Activated CD4-positive, alpha-beta memory T cell treated with anti-CD3 and anti-CD28 coated beads, Interleukin-2, amount 10 ng/mL, durations not matched to agents 7 days and 5 days (primary cell): ENCODE results near the gene WHAMM. TPM values are rescaled to one million over a fixed set of nuclear protein-coding genes. Genes with fewer than 3 reads are reported as not detected.
A peak's percentile ranks its signal among the peaks of the same experiment; 100 is the strongest.
"Not testable (repeated sequence)": the region's sequence is repeated elsewhere in the genome, so short reads cannot be mapped to it uniquely, and the experiment has no call there.

Source experiments
- CTCF ChIA-PET: fragments of 350-600 bp; sonication (Branson Sonifier 250); formaldehyde crosslinking; loops from one replicate; lab custom pipeline; 2021; ENCODE audit warnings: antibody characterized with exemption, inconsistent platforms; lab: Charles Lee
- POLR2A ChIA-PET: fragments of 350-600 bp; sonication (Branson Sonifier 250); formaldehyde crosslinking; loops from one replicate; lab custom pipeline; 2021; ENCODE audit warnings: antibody characterized with exemption; lab: Charles Lee
- DNase-seq: peaks from one replicate; pipeline ENCODE4 v3.0.0-alpha.2; 2020
- H3K27ac Mint-ChIP-seq: one replicate; pipeline ENCODE4 v1.8.0; 2021; ENCODE audit warnings: mild to moderate bottlenecking, mixed read lengths
- H3K27me3 Mint-ChIP-seq: one replicate; pipeline ENCODE4 v1.8.0; 2021; ENCODE audit warnings: mixed read lengths
- H3K36me3 Mint-ChIP-seq: one replicate; pipeline ENCODE4 v1.8.0; 2021; ENCODE audit warnings: low read depth, mixed read lengths
- H3K4me1 Mint-ChIP-seq: one replicate; pipeline ENCODE4 v1.8.0; 2021; ENCODE audit warnings: mixed read lengths
- H3K4me3 Mint-ChIP-seq: one replicate; pipeline ENCODE4 v1.8.0; 2021; ENCODE audit warnings: mild to moderate bottlenecking, mixed read lengths
- H3K9me3 Mint-ChIP-seq: one replicate; pipeline ENCODE4 v1.8.0; 2021; ENCODE audit warnings: mixed read lengths
- total RNA-seq, 2 experiments: library from RNA; stranded (reverse); gene quantifications; one replicate each; pipeline ENCODE4 v1.2.3, GENCODE V29; 2021

Gene WHAMM
- total RNA-seq: 10 to 100 TPM; 11.1 to 13.7 TPM

GRCh38 chr15:82809308-82810060, at the start of gene WHAMM:
Gene WHAMM, plus strand, starts transcription at chr15:82809628. Its CDS starts 99 bp downstream, at chr15:82809727.
- Mint-ChIP-seq H3K4me1 (peaks cover 31% of the 10 kb centered on the region), H3K9me3 (no peaks in the 10 kb centered on the region), H3K27me3 (peaks cover 15% of the 10 kb centered on the region), H3K27ac (peak within 1 kb of the TSS; percentile 86), H3K36me3 (peaks cover 27% of the 10 kb centered on the region), H3K4me3 (peak within 1 kb of the TSS; percentile 85)
- peak; percentile 96 for DNase-seq
- CTCF ChIA-PET: interaction anchor here (1.0 to 2.9 kb wide), 5 partner anchors 13 to 202 kb away, joined by 3 to 17 read pairs (median 10); no protein-coding TSS in a partner anchor
- POLR2A ChIA-PET: interaction anchor here (0.7 to 4.8 kb wide), 15 partner anchors 8 to 299 kb away, joined by 3 to 49 read pairs (median 4); partner anchors contain the start of genes BTBD1, C15orf40, RAMAC and RPS17

- no peak for DNase-seq
- ChIA-PET CTCF (no interaction called here), POLR2A (interaction anchor here (1.0 kb wide), 1 partner anchor 11 kb away, joined by 3 read pairs; no protein-coding TSS in a partner anchor)
- Mint-ChIP-seq H3K36me3 (peaks cover 16% of the 10 kb centered on the region), H3K4me3 (no peak overlapping the region), H3K4me1 (peaks cover 11% of the 10 kb centered on the region), H3K9me3 (no peaks in the 10 kb centered on the region), H3K27me3 (no peaks in the 10 kb centered on the region), H3K27ac (no peak overlapping the region)
These were observed 45.9 kb upstream of the WHAMM start for GRCh38 chr15:82763361-82764116.

DNA sequence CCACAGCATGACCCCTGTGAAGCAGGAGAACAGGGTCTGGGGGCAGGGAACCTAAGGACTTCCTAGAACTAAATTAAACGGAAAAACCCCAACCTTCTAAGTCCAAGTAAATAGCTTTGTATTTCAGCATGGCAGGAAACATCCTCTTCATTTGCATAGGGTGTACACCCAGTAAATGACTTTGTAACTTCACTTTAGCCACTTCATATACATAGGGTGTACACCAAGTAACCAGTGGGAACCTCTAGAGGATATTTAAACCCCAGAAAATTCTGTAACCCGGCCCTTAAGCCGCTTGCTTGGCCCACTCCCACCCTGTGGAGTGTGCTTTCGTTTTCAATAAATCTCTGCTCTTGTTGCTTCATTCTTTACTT, 45.3 kb upstream of the WHAMM start:
- CTCF ChIA-PET: no interaction called here
- no peak overlapping the region for H3K27ac Mint-ChIP-seq
- POLR2A ChIA-PET: no interaction called here

GRCh38 chr15:82764740-82765139, 44.7 kb upstream of the WHAMM start:
- peaks cover 11% of the 10 kb centered on the region for H3K4me1 Mint-ChIP-seq
- ChIA-PET CTCF (no interaction called here), POLR2A (interaction anchor here (1.2 kb wide), 1 partner anchor 14 kb away, joined by 4 read pairs; no protein-coding TSS in a partner anchor)
- H3K36me3 Mint-ChIP-seq: peaks cover 13% of the 10 kb centered on the region
- H3K27me3 Mint-ChIP-seq: no peaks in the 10 kb centered on the region
- no peak overlapping the region for H3K27ac Mint-ChIP-seq
- no peaks in the 10 kb centered on the region for H3K9me3 Mint-ChIP-seq
- no peak overlapping the region for H3K4me3 Mint-ChIP-seq
- no peak for DNase-seq

More for the DNA sequence above, 45.3 kb upstream of the WHAMM start:
- H3K4me1 Mint-ChIP-seq: peaks cover 11% of the 10 kb centered on the region
- no peaks in the 10 kb centered on the region for H3K9me3 Mint-ChIP-seq
- no peaks in the 10 kb centered on the region for H3K27me3 Mint-ChIP-seq
- H3K4me3 Mint-ChIP-seq: no peak overlapping the region
- no peak for DNase-seq
- H3K36me3 Mint-ChIP-seq: peaks cover 14% of the 10 kb centered on the region

- H3K27ac Mint-ChIP-seq, POLR2A ChIA-PET: not testable (repeated sequence)
These were observed 43.2 kb upstream of the WHAMM start for GRCh38 chr15:82766201-82766600.

DNA sequence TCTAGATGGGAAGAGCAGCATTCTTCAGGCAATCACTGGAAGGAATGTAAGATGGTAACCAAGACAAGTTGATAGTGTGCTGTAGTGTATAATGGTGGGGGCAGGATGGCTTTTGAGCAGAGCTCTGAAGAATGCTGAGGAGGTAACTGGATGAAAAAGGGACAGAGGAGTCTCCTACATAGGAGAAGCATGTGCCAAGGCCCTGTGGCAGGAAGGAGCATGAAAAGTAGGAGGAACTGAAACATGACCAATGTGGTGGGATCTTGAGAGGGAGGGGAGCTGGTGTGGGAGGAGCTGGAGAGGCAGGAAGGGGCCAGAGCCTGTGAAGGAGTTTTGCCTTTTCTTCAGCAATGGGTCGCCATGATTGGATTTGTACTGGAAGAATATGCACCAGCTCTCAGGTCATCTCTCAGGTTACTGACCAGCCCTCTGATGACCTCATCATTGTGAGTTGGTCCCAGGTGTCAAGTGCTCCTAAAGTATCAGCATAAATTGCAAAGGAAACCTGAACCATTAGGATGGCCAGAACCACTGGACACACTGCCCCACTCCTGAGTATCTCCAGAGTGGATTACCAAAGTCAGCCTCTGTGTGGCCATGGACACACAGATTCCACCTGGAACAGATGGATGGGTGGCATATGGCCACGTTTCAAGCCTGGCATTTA, 42.1 kb upstream of the WHAMM start:
- POLR2A ChIA-PET: no interaction called here
- peaks cover 9% of the 10 kb centered on the region for H3K36me3 Mint-ChIP-seq
- peaks cover 11% of the 10 kb centered on the region for H3K4me1 Mint-ChIP-seq
- H3K4me3 Mint-ChIP-seq: no peak overlapping the region
- H3K27me3 Mint-ChIP-seq: no peaks in the 10 kb centered on the region
- CTCF ChIA-PET: no interaction called here
- DNase-seq: no peak
- H3K27ac Mint-ChIP-seq: no peak overlapping the region
- H3K9me3 Mint-ChIP-seq: no peaks in the 10 kb centered on the region

More at GRCh38 chr15:82766201-82766600, 43.2 kb upstream of the WHAMM start:
- H3K9me3 Mint-ChIP-seq, CTCF ChIA-PET, DNase-seq, H3K36me3 Mint-ChIP-seq, H3K4me3 Mint-ChIP-seq, H3K27me3 Mint-ChIP-seq: not testable (repeated sequence)
- H3K4me1 Mint-ChIP-seq: peaks cover 11% of the 10 kb centered on the region

GRCh38 chr15:82768414-82769054, 40.9 kb upstream of the WHAMM start:
- H3K27ac Mint-ChIP-seq: no peak overlapping the region
- CTCF ChIA-PET: no interaction called here
- no peaks in the 10 kb centered on the region for H3K27me3 Mint-ChIP-seq
- no peak for DNase-seq
- POLR2A ChIA-PET: no interaction called here
- no peaks in the 10 kb centered on the region for H3K9me3 Mint-ChIP-seq
- H3K36me3 Mint-ChIP-seq: peaks cover 7% of the 10 kb centered on the region
- H3K4me1 Mint-ChIP-seq: peaks cover 9% of the 10 kb centered on the region
- no peak overlapping the region for H3K4me3 Mint-ChIP-seq

DNA sequence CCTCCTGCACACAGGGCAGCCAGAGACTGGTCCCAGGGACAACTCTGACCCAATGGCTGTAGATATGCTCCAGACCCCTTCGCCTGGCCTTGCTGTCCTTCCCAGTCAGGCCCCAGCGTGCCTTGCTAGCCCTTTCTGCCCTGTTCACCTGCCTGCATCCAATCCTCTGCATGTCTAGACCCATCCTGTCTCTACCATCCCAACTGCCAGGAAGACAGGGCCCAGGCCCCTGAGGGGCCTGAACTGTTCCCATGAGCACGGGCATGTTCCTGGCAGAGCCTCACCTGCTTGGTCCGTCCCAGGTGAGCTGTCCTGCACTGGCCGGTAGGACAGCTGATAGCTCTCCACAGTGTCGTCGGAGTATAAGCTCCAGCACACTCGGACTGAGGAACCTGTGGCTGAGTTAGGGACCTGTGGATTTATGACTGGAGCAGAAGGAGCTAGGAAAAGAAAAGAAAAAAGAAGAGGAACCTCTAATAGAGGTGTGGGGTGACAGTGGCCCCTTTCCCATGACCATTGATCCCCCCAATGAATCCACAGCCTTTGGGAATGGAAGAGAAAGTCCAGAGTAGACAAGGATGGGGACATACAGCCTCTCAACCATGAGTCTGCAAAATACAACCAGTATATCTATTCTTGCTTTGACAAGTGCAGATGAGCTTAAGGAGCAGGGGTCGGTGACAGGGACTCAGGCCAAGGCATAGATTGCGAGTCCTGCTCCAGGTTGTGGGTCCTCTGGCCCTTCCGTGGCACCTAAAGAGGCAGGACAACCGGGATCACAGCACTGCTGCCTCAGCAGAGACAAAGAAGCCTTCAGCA, 37.4 kb upstream of the WHAMM start:
- H3K9me3 Mint-ChIP-seq: no peaks in the 10 kb centered on the region
- peaks cover 2% of the 10 kb centered on the region for H3K36me3 Mint-ChIP-seq
- ChIA-PET POLR2A (no interaction called here), CTCF (interaction anchor here (1.2 kb wide), 1 partner anchor 77 kb away, joined by 3 read pairs; no protein-coding TSS in a partner anchor)
- H3K4me3 Mint-ChIP-seq: no peak overlapping the region
- no peak for DNase-seq
- H3K27me3 Mint-ChIP-seq: peaks cover 2% of the 10 kb centered on the region
- no peak overlapping the region for H3K27ac Mint-ChIP-seq
- H3K4me1 Mint-ChIP-seq: no peaks in the 10 kb centered on the region

DNA sequence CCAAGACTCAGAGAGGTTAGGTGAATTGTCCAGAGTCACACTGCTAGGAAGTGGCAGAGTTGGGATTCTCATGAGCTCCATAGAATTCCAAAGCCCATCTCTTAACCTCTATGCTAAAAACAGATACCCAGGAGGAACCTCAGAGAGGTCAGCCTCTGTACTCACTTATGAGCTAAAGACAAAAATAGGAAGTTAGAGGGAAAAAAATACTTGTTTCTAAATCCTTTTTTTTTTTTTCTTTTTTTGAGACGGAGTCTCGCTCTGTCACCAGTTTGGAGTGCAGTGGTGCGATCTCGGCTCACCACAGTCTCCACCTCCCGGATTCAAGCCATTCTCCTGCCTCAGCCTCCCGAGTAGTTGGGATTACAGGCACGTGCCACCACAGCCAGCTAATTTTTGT, 34.9 kb upstream of the WHAMM start:
- Mint-ChIP-seq H3K36me3 (no peaks in the 10 kb centered on the region), H3K4me3 (no peak overlapping the region), H3K4me1 (no peaks in the 10 kb centered on the region), H3K27me3 (peaks cover 2% of the 10 kb centered on the region), H3K9me3 (no peaks in the 10 kb centered on the region), H3K27ac (no peak overlapping the region)
- no peak for DNase-seq
- ChIA-PET POLR2A (interaction anchor here (1.1 to 1.6 kb wide), 2 partner anchors 23 to 211 kb away, joined by 3 to 7 read pairs; partner anchors contain the start of gene RAMAC), CTCF (no interaction called here)

GRCh38 chr15:82778755-82779154, 30.7 kb upstream of the WHAMM start:
- Mint-ChIP-seq H3K9me3 (no peaks in the 10 kb centered on the region), H3K27me3 (peaks cover 2% of the 10 kb centered on the region), H3K4me3 (no peak overlapping the region), H3K4me1 (no peaks in the 10 kb centered on the region), H3K36me3 (no peaks in the 10 kb centered on the region), H3K27ac (no peak overlapping the region)
- ChIA-PET CTCF (interaction anchor here (0.9 kb wide), 1 partner anchor 9 kb away, joined by 3 read pairs; no protein-coding TSS in a partner anchor), POLR2A (no interaction called here)
- DNase-seq: no peak

GRCh38 chr15:82781349-82781748, 28.1 kb upstream of the WHAMM start:
- H3K4me1 Mint-ChIP-seq: no peaks in the 10 kb centered on the region
- ChIA-PET POLR2A (no interaction called here), CTCF (no interaction called here)
- H3K27ac Mint-ChIP-seq: no peak overlapping the region
- no peaks in the 10 kb centered on the region for H3K9me3 Mint-ChIP-seq
- DNase-seq: no peak
- H3K36me3 Mint-ChIP-seq: no peaks in the 10 kb centered on the region
- peaks cover 11% of the 10 kb centered on the region for H3K27me3 Mint-ChIP-seq
- no peak overlapping the region for H3K4me3 Mint-ChIP-seq

GRCh38 chr15:82788496-82788895, 20.9 kb upstream of the WHAMM start:
- Mint-ChIP-seq H3K36me3 (no peaks in the 10 kb centered on the region), H3K27me3 (peaks cover 19% of the 10 kb centered on the region), H3K4me1 (no peaks in the 10 kb centered on the region), H3K9me3 (no peaks in the 10 kb centered on the region), H3K27ac (no peak overlapping the region), H3K4me3 (no peak overlapping the region)
- DNase-seq: no peak
- ChIA-PET CTCF (interaction anchor here (0.6 to 0.8 kb wide), 2 partner anchors 9 to 258 kb away, joined by 3 read pairs; no protein-coding TSS in a partner anchor), POLR2A (no interaction called here)
